ENCODE data around the gene FMO1.

GRCh38 chr1:171313319-171313834, 65.1 kb downstream of the FMO1 start:
- TF ChIP-seq CTCF (IDR thresholded peaks at IDR 0.05; ENCODE audit: low read depth, low read length) (peak; percentile 99; the same call in 1 of the 2 replicates), EZH2phosphoT487 (IDR thresholded peaks at IDR 0.05; ENCODE audit: low read depth) (no peak)
